Astrocyte (in vitro differentiated cells and primary cell): Measurements from ENCODE around the gene KIAA0753. TPM values are rescaled to one million over a fixed set of nuclear protein-coding genes. Genes with fewer than 3 reads are reported as not detected.

Source experiments
- DNase-seq: peaks from one replicate; pipeline ENCODE4 v3.0.0-alpha.2; 2010; ENCODE audit warnings: low read depth
- FAIRE-seq: peaks from 2 replicates; lab custom pipeline; 2011; peaks lifted over from hg19 to GRCh38; lab: Jason Lieb, UNC
- H2AFZ ChIP-seq: 2 replicates; pipeline ENCODE4 v1.6.0; 2012; ENCODE audit warnings: low read depth, low read length, inconsistent platforms
- H3K27ac ChIP-seq: 2 replicates; pipeline ENCODE4 v1.5.1; 2011; ENCODE audit warnings: low read depth, low read length, inconsistent platforms
- H3K27me3 ChIP-seq: 2 replicates; pipeline ENCODE4 v1.6.0; 2011; ENCODE audit warnings: low read length, inconsistent platforms; ENCODE audit not compliant: insufficient read depth
- H3K36me3 ChIP-seq: 2 replicates; pipeline ENCODE4 v1.5.1; 2011; ENCODE audit warnings: low read length, inconsistent platforms; ENCODE audit not compliant: insufficient read depth
- H3K4me1 ChIP-seq: 2 replicates; pipeline ENCODE4 v1.5.1; 2011; ENCODE audit warnings: low read length, inconsistent platforms; ENCODE audit not compliant: insufficient read depth
- H3K4me2 ChIP-seq: 2 replicates; pipeline ENCODE4 v1.6.0; 2012; ENCODE audit warnings: low read length, inconsistent platforms
- H3K4me3 ChIP-seq: 2 replicates; pipeline ENCODE4 v1.5.1; 2011; ENCODE audit warnings: low read depth, mild to moderate bottlenecking, low read length, inconsistent platforms; ENCODE audit not compliant: insufficient read depth
- H3K79me2 ChIP-seq: 2 replicates; pipeline ENCODE4 v1.6.0; 2012; ENCODE audit warnings: mild to moderate bottlenecking, low read length, inconsistent platforms; ENCODE audit not compliant: insufficient read depth
- H3K9ac ChIP-seq: 2 replicates; pipeline ENCODE4 v1.6.0; 2012; ENCODE audit warnings: mild to moderate bottlenecking, low read length, inconsistent platforms
- H3K9me3 ChIP-seq: 2 replicates; pipeline ENCODE4 v1.5.1; 2012; ENCODE audit warnings: low read depth, mild to moderate bottlenecking, low read length, inconsistent platforms; ENCODE audit not compliant: insufficient read depth
- H4K20me1 ChIP-seq: 2 replicates; pipeline ENCODE4 v1.6.0; 2012; ENCODE audit warnings: low read length, inconsistent platforms; ENCODE audit not compliant: insufficient read depth
- H3K27ac Mint-ChIP-seq: one replicate; pipeline ENCODE4 v1.8.0; 2021; ENCODE audit warnings: mild to moderate bottlenecking, mixed read lengths; ENCODE audit not compliant: unreplicated experiment
- H3K27me3 Mint-ChIP-seq: one replicate; pipeline ENCODE4 v1.8.0; 2021; ENCODE audit warnings: low read depth, mixed read lengths; ENCODE audit not compliant: unreplicated experiment
- H3K36me3 Mint-ChIP-seq: one replicate; pipeline ENCODE4 v1.8.0; 2021; ENCODE audit warnings: low read depth, mixed read lengths; ENCODE audit not compliant: unreplicated experiment
- H3K4me1 Mint-ChIP-seq: one replicate; pipeline ENCODE4 v1.8.0; 2021; ENCODE audit warnings: low read depth, mixed read lengths; ENCODE audit not compliant: unreplicated experiment
- H3K4me3 Mint-ChIP-seq: one replicate; pipeline ENCODE4 v1.8.0; 2021; ENCODE audit warnings: mild to moderate bottlenecking, moderate library complexity, mixed read lengths; ENCODE audit not compliant: unreplicated experiment
- H3K9me3 Mint-ChIP-seq: one replicate; pipeline ENCODE4 v1.8.0; 2021; ENCODE audit warnings: mild to moderate bottlenecking, mixed read lengths; ENCODE audit not compliant: unreplicated experiment
- CTCF ChIP-seq: IDR thresholded peaks from 2 replicates; pipeline ENCODE4 v1.5.1; 2011; ENCODE audit warnings: low read depth, mild to moderate bottlenecking, inconsistent platforms, low read length, moderate library complexity; ENCODE audit not compliant: insufficient read depth
- EZH2 ChIP-seq: IDR thresholded peaks from 2 replicates; pipeline ENCODE4 v1.6.1; 2012; ENCODE audit warnings: mild to moderate bottlenecking, low read length, inconsistent platforms; ENCODE audit not compliant: insufficient read depth
- total RNA-seq: library from RNA; stranded (reverse); gene quantifications from 2 replicates; pipeline ENCODE4 v1.2.1, GENCODE V29; 2021

KIAA0753 gene
- total RNA-seq, 1 donor from 2014 or later: 25.4 TPM

- Histone ChIP-seq H3K4me1 (peaks cover 30% of the 10 kb centered on the region), H3K79me2 (peaks cover 11% of the 10 kb centered on the region), H3K9ac (no peak overlapping the region), H3K4me2 (peak overlapping the region; percentile 64), H3K9me3 (peaks cover 5% of the 10 kb centered on the region), H3K27me3 (peaks cover 41% of the 10 kb centered on the region), H3K4me3 (no peak overlapping the region), H4K20me1 (peaks cover 6% of the 10 kb centered on the region), H2AFZ (no peak overlapping the region), H3K36me3 (no peaks in the 10 kb centered on the region), H3K27ac (no peak overlapping the region)
- peaks cover 5% of the 10 kb centered on the region for H3K36me3 Mint-ChIP-seq
- H3K4me1 Mint-ChIP-seq: peaks cover 20% of the 10 kb centered on the region
- peak overlapping the region; percentile 26 for H3K27ac Mint-ChIP-seq
- H3K9me3 Mint-ChIP-seq: peaks cover 2% of the 10 kb centered on the region
- DNase-seq (no peak), FAIRE-seq (no peak)
- TF ChIP-seq EZH2 (peak; percentile 61), CTCF (no peak)
- peaks cover 39% of the 10 kb centered on the region for H3K27me3 Mint-ChIP-seq
- H3K4me3 Mint-ChIP-seq: peak overlapping the region; percentile 77
Measured at GRCh38 chr17:6654841-6655731, 14.6 kb upstream of the KIAA0753 start.

DNA sequence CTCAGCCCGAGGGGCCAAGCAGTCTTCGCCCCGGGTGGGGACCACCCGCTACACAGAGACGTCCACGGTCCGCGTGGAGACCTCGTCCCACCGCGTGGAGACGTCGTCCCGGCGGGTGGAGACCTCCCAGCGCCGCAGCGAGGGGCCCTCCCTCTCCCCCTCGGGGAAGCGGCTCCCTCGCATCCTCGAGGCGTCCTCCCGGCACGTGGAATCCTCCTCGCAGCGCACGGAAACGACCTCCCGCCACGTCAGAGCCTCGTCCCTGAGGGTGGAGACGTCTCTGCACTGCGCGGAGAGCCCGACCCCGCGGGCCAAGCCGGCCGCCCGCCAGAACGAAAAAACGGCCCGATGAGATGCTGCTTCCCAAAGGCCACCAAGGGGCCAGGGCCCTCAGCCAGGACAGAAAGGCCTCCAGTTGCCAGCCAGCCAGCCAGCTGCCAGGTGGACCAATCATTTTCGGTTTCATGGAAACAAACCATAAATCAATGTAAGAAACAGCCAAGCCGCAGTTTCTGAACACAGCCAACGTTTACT is 11.5 kb upstream of the KIAA0753 start:
- peaks cover 9% of the 10 kb centered on the region for H3K36me3 ChIP-seq
- peaks cover 5% of the 10 kb centered on the region for H3K9me3 ChIP-seq
- peaks cover 5% of the 10 kb centered on the region for H3K36me3 Mint-ChIP-seq
- peak overlapping the region; percentile 99 for H3K4me2 ChIP-seq
- peaks cover 2% of the 10 kb centered on the region for H3K9me3 Mint-ChIP-seq
- peak overlapping the region; percentile 97 for H2AFZ ChIP-seq
- peak overlapping the region; percentile 100 for H3K4me3 ChIP-seq
- H3K4me3 Mint-ChIP-seq: peak overlapping the region; percentile 77
- no peak overlapping the region for H3K27ac Mint-ChIP-seq
- peaks cover 28% of the 10 kb centered on the region for H3K27me3 ChIP-seq
- H3K27me3 Mint-ChIP-seq: peaks cover 19% of the 10 kb centered on the region
- DNase-seq (peak; percentile 18), FAIRE-seq (no peak)
- peaks cover 30% of the 10 kb centered on the region for H3K4me1 ChIP-seq
- H3K79me2 ChIP-seq: peaks cover 40% of the 10 kb centered on the region
- H3K9ac ChIP-seq: peak overlapping the region; percentile 99
- peak overlapping the region; percentile 31 for H3K27ac ChIP-seq
- peaks cover 33% of the 10 kb centered on the region for H4K20me1 ChIP-seq
- peaks cover 22% of the 10 kb centered on the region for H3K4me1 Mint-ChIP-seq
- no peak for TF ChIP-seq EZH2

GRCh38 chr17:6651354-6651918 is 10.9 kb upstream of the KIAA0753 start, which contains the start of the genes C17orf100 and MED31:
TSS of gene C17orf100 (plus strand) at chr17:6651762. CDS start at chr17:6651914, 152 bp downstream.
TSS of gene MED31 (minus strand) at chr17:6651605. CDS start at chr17:6651528, 77 bp downstream.
- Mint-ChIP-seq H3K36me3 (peaks cover 5% of the 10 kb centered on the region), H3K4me3 (peak within 1 kb of the TSS; percentile 100), H3K27me3 (peaks cover 19% of the 10 kb centered on the region), H3K27ac (peak within 1 kb of the TSS; percentile 100), H3K9me3 (peaks cover 2% of the 10 kb centered on the region), H3K4me1 (peaks cover 22% of the 10 kb centered on the region)
- Histone ChIP-seq H3K9ac (peak within 1 kb of the TSS; percentile 99), H3K79me2 (peaks cover 40% of the 10 kb centered on the region), H3K27me3 (peaks cover 28% of the 10 kb centered on the region), H3K4me1 (peaks cover 30% of the 10 kb centered on the region), H3K9me3 (peaks cover 5% of the 10 kb centered on the region), H2AFZ (peak within 1 kb of the TSS; percentile 97), H3K36me3 (peaks cover 9% of the 10 kb centered on the region), H3K4me3 (peak within 1 kb of the TSS; percentile 100), H3K4me2 (peak within 1 kb of the TSS; percentile 99), H4K20me1 (peaks cover 33% of the 10 kb centered on the region), H3K27ac (peak within 1 kb of the TSS; percentile 95)
- FAIRE-seq (no peak), DNase-seq (peak; percentile 72)
- TF ChIP-seq CTCF (no peak), EZH2 (no peak)
